Measurements from ENCODE around the gene HIPK2. TPM values are rescaled to one million over a fixed set of nuclear protein-coding genes. Genes with fewer than 3 reads are reported as not detected.

The HIPK2 gene
- polyA plus RNA-seq, 3 donors, result 1.6 to 12.1 (median 3.0) TPM

DNA sequence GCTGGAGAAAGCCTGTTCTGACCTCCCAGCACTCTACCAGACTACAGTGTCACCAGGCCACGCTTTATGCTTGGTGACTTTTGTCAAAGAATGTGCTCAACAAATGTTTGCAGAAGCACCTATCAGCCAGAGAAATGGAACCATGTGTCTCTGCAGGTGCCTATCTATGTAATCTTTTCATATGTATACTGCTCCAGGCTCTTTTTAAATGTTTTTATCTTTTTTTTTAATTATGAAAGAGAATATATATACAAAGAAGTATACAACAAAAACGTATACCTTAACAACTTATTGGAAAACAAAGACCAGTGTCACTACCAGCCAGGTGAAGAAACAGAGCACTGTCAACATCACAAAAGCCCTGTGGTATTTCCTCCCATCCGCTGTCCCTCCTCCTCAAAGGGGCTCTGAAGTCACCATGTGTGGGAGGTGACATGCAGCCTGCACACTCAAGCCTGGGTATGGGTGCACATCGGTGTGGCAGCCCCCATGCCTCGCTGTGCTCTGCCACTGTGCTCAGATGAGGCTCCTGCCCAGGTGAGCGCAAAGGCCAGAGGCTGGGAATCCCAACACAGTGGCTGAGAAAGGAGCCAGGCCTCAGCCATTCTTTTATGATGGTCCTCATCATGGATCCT lies 133.7 kb downstream of the HIPK2 start:
- Mint-ChIP-seq H3K4me3 (no peak overlapping the region), H3K27me3 (ENCODE audit: low read depth in 3 of 3) (no peaks in the 10 kb centered on the region), H3K9me3 (peaks cover 0 to 3% (median 0%) of the 10 kb centered on the region in 7 donors), H3K36me3 (peaks cover 49 to 58% of the 10 kb centered on the region in 2 donors), H3K4me1 (peaks cover 57% of the 10 kb centered on the region), H3K27ac (peak overlapping the region in 1 of 7 donors; percentile 28)
- TF ChIP-seq, protein P1, sequence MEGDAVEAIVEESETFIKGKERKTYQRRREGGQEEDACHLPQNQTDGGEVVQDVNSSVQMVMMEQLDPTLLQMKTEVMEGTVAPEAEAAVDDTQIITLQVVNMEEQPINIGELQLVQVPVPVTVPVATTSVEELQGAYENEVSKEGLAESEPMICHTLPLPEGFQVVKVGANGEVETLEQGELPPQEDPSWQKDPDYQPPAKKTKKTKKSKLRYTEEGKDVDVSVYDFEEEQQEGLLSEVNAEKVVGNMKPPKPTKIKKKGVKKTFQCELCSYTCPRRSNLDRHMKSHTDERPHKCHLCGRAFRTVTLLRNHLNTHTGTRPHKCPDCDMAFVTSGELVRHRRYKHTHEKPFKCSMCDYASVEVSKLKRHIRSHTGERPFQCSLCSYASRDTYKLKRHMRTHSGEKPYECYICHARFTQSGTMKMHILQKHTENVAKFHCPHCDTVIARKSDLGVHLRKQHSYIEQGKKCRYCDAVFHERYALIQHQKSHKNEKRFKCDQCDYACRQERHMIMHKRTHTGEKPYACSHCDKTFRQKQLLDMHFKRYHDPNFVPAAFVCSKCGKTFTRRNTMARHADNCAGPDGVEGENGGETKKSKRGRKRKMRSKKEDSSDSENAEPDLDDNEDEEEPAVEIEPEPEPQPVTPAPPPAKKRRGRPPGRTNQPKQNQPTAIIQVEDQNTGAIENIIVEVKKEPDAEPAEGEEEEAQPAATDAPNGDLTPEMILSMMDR (IDR thresholded peaks at IDR 0.05), result no peak
- peaks cover 47 to 52% of the 10 kb centered on the region in 2 donors for H3K4me1 ChIP-seq (ENCODE audit: control insufficient read depth in 1 of 2, insufficient read depth in 2 of 2, low read length in 2 of 2)
- 100% methylated on average over 4 of the region's 6 CpGs for WGBS (ENCODE audit: insufficient coverage)
- no peak overlapping the region for H2AFZ ChIP-seq (ENCODE audit: insufficient read depth, low read depth, low read length, poor library complexity, severe bottlenecking)
- no peak overlapping the region for H3K4me2 ChIP-seq (replicated peaks; ENCODE audit: extremely low read depth, low read length, poor library complexity, severe bottlenecking)
- H3K79me2 ChIP-seq (ENCODE audit: insufficient read depth, low read length), result peaks cover 83% of the 10 kb centered on the region
- no peaks in the 10 kb centered on the region for H3K27me3 ChIP-seq (ENCODE audit: control insufficient read depth in 2 of 2, insufficient read depth in 2 of 2, low read length in 2 of 2)
- no peak overlapping the region for H3K27ac ChIP-seq (ENCODE audit: low read depth in 1 of 2, low read length in 2 of 2)
- H3K36me3 ChIP-seq (replicated peaks in 1 of 2; ENCODE audit: control insufficient read depth in 1 of 2, insufficient read depth in 2 of 2, low read length in 2 of 2), result peaks cover 19 to 48% of the 10 kb centered on the region in 2 donors
- H3K4me3 ChIP-seq (replicated peaks in 1 of 3; ENCODE audit: low read depth in 2 of 3, low read length in 3 of 3), result no peak overlapping the region
- peaks cover 86% of the 10 kb centered on the region for H4K20me1 ChIP-seq (ENCODE audit: insufficient read depth, low read length)
- no peak for DNase-seq
- H3K9ac ChIP-seq (ENCODE audit: insufficient read depth, low read length, poor library complexity, severe bottlenecking), result no peak overlapping the region
- no peaks in the 10 kb centered on the region for H3K9me3 ChIP-seq (replicated peaks in 1 of 2; ENCODE audit: control insufficient read depth in 1 of 2, insufficient read depth in 1 of 2, low read length in 2 of 2)
- intact Hi-C loops (cut with micrococcal nuclease), result loop anchor here in 1 of 2 donors (10.0 kb wide), 3 partner anchors 61 to 361 kb away; no protein-coding TSS in a partner anchor

- TF ChIP-seq, protein P1 (IDR thresholded peaks at IDR 0.05), result no peak
- Histone ChIP-seq H3K4me2 (replicated peaks; ENCODE audit: extremely low read depth, low read length, poor library complexity, severe bottlenecking) (no peak overlapping the region), H3K36me3 (replicated peaks in 1 of 2; ENCODE audit: control insufficient read depth in 1 of 2, insufficient read depth in 2 of 2, low read length in 2 of 2) (peaks cover 19 to 54% of the 10 kb centered on the region in 2 donors), H3K4me1 (ENCODE audit: control insufficient read depth in 1 of 2, insufficient read depth in 2 of 2, low read length in 2 of 2) (peaks cover 30 to 35% of the 10 kb centered on the region in 2 donors), H3K27ac (ENCODE audit: low read depth in 1 of 2, low read length in 2 of 2) (no peak overlapping the region), H3K27me3 (ENCODE audit: control insufficient read depth in 2 of 2, insufficient read depth in 2 of 2, low read length in 2 of 2) (no peaks in the 10 kb centered on the region), H3K4me3 (replicated peaks in 1 of 3; ENCODE audit: low read depth in 2 of 3, low read length in 3 of 3) (no peak overlapping the region), H2AFZ (ENCODE audit: insufficient read depth, low read depth, low read length, poor library complexity, severe bottlenecking) (no peak overlapping the region), H3K9ac (ENCODE audit: insufficient read depth, low read length, poor library complexity, severe bottlenecking) (no peak overlapping the region), H3K9me3 (replicated peaks in 1 of 2; ENCODE audit: control insufficient read depth in 1 of 2, insufficient read depth in 1 of 2, low read length in 2 of 2) (no peaks in the 10 kb centered on the region), H3K79me2 (ENCODE audit: insufficient read depth, low read length) (peaks cover 85% of the 10 kb centered on the region), H4K20me1 (ENCODE audit: insufficient read depth, low read length) (peaks cover 96% of the 10 kb centered on the region)
- no peak for DNase-seq
- intact Hi-C loops (cut with micrococcal nuclease), result loop anchor here in 1 of 2 donors (10.0 kb wide), 3 partner anchors 63 to 363 kb away; no protein-coding TSS in a partner anchor
- no peak overlapping the region for H3K4me3 Mint-ChIP-seq
- 100% methylated on average over 2 of the region's 4 CpGs for WGBS (ENCODE audit: insufficient coverage)
- H3K9me3 Mint-ChIP-seq, result peaks cover 0 to 3% (median 0%) of the 10 kb centered on the region in 7 donors
- H3K36me3 Mint-ChIP-seq, result peaks cover 59 to 66% of the 10 kb centered on the region in 2 donors
- no peaks in the 10 kb centered on the region for H3K27me3 Mint-ChIP-seq (ENCODE audit: low read depth in 3 of 3)
- H3K27ac Mint-ChIP-seq, result peak overlapping the region in 3 of 7 donors; percentile 3 to 36 (median 17)
- H3K4me1 Mint-ChIP-seq, result peaks cover 43% of the 10 kb centered on the region
These were observed 135.5 kb downstream of the HIPK2 start for GRCh38 chr7:139642283-139642682.

All from CD14-positive monocyte (primary cell).